Measurements from ENCODE around the gene ZNF423.

The ZNF423 gene

DNA sequence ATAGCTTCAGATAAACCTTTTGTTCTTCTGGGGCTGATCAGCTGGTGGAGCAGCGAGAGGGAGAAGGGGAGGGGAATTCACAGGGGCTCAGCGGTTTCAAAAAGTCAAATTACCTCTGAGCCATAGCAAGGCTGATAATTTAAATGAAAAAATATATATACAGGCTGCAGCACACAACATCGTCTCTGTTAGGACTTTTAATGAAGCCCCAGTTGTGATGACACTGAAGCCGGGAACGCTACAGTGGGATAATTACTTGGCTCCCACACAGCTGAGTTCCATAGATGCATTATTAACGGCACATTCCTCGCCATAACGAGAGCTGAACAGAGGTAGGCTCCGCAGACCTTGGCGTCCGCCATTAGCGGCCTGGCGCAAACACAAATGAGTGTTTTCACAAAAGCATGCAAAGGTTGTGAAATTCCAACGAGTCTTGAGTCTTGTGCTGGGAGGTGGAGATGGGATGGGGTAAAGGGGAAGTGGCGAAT lies 266.3 kb downstream of the ZNF423 start:
- Histone ChIP-seq H3K27ac (no peak overlapping the region), H3K9ac (no peak overlapping the region), H2AFZ (no peak overlapping the region), H3K4me1 (no peaks in the 10 kb centered on the region), H3K4me2 (ENCODE audit: low read length) (no peak overlapping the region), H3K4me3 (ENCODE audit: low read depth, low read length) (no peak overlapping the region), H3K9me3 (ENCODE audit: control insufficient read depth, low read length) (no peaks in the 10 kb centered on the region), H3K36me3 (ENCODE audit: control insufficient read depth, insufficient read depth, low read length) (no peaks in the 10 kb centered on the region), H3K79me2 (peaks cover 4% of the 10 kb centered on the region), H3K27me3 (ENCODE audit: control insufficient read depth, insufficient read depth, low read length) (no peaks in the 10 kb centered on the region)
- TF ChIP-seq, protein P1, sequence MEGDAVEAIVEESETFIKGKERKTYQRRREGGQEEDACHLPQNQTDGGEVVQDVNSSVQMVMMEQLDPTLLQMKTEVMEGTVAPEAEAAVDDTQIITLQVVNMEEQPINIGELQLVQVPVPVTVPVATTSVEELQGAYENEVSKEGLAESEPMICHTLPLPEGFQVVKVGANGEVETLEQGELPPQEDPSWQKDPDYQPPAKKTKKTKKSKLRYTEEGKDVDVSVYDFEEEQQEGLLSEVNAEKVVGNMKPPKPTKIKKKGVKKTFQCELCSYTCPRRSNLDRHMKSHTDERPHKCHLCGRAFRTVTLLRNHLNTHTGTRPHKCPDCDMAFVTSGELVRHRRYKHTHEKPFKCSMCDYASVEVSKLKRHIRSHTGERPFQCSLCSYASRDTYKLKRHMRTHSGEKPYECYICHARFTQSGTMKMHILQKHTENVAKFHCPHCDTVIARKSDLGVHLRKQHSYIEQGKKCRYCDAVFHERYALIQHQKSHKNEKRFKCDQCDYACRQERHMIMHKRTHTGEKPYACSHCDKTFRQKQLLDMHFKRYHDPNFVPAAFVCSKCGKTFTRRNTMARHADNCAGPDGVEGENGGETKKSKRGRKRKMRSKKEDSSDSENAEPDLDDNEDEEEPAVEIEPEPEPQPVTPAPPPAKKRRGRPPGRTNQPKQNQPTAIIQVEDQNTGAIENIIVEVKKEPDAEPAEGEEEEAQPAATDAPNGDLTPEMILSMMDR (IDR thresholded peaks at IDR 0.05) = no peak

DNA sequence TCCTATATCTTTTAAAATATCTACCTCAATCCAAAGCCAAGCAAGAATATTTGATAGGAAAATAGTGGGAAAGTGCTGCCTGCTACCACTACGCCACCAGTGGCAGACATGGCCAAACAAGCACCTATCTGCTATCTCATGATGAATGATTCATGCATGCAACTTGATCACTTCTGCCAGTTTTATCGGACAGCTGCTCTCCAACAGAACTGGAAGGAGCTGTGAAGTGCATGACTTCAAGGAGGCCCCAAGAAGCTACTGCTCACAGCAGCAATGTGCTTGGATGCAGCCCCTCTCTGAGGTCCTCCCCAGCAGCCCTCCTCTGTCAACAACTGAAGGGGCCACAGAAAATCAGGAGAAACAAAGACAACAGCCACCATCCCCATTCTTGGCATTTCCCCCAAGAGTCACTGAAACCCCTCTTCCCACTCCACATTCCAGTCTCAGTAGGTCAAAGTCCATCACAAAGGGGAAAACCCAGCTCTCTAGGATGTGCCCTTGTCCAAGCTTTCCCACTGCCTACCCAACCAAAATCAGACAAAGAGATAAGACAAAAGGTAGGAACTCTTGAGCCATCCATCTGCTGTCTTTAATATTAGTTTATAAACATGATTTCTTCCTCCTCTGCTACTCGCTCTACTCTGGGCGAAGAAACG lies 267.1 kb downstream of the ZNF423 start:
- H3K4me3 ChIP-seq (ENCODE audit: low read depth, low read length) = no peak overlapping the region
- H3K4me1 ChIP-seq = no peaks in the 10 kb centered on the region
- H3K9ac ChIP-seq = no peak overlapping the region
- no peak overlapping the region for H2AFZ ChIP-seq
- H3K4me2 ChIP-seq (ENCODE audit: low read length) = no peak overlapping the region
- H3K27ac ChIP-seq = no peak overlapping the region
- H3K79me2 ChIP-seq = peaks cover 2% of the 10 kb centered on the region
- TF ChIP-seq, protein P1 (IDR thresholded peaks at IDR 0.05) = no peak
- no peaks in the 10 kb centered on the region for H3K36me3 ChIP-seq (ENCODE audit: control insufficient read depth, insufficient read depth, low read length)
- H3K9me3 ChIP-seq (ENCODE audit: control insufficient read depth, low read length) = no peaks in the 10 kb centered on the region
- H3K27me3 ChIP-seq (ENCODE audit: control insufficient read depth, insufficient read depth, low read length) = no peaks in the 10 kb centered on the region

GRCh38 chr16:49588026-49588425 lies 267.9 kb downstream of the ZNF423 start:
- TF ChIP-seq, protein P1 (IDR thresholded peaks at IDR 0.05) = no peak
- Histone ChIP-seq H2AFZ (no peak overlapping the region), H3K27me3 (ENCODE audit: control insufficient read depth, insufficient read depth, low read length) (no peaks in the 10 kb centered on the region), H3K27ac (no peak overlapping the region), H3K4me3 (ENCODE audit: low read depth, low read length) (no peak overlapping the region), H3K9ac (no peak overlapping the region), H3K36me3 (ENCODE audit: control insufficient read depth, insufficient read depth, low read length) (no peaks in the 10 kb centered on the region), H3K4me1 (no peaks in the 10 kb centered on the region), H3K79me2 (no peaks in the 10 kb centered on the region), H3K4me2 (ENCODE audit: low read length) (no peak overlapping the region), H3K9me3 (ENCODE audit: control insufficient read depth, low read length) (no peaks in the 10 kb centered on the region)

DNA sequence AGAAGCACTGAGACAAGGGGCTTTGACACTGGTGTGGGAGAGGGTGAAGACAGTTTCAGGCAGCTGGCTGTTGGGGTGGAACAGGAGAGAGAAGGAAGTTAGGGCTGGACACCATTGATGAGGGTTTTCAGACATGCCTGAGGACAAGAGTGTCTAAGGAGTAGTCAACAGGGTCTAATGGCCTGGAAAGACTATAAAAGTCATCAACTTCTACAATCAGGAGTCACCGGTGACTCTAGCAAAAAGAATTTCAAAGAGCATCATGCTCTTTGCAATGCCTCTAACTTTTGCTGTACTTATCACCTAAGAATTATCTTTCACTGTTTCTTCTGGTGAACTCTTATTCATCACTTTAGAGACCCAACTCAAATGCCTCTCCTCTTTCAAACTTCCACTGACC lies 268.4 kb downstream of the ZNF423 start:
- Histone ChIP-seq H3K9ac (no peak overlapping the region), H3K4me1 (no peaks in the 10 kb centered on the region), H3K27me3 (ENCODE audit: control insufficient read depth, insufficient read depth, low read length) (no peaks in the 10 kb centered on the region), H3K79me2 (no peaks in the 10 kb centered on the region), H3K27ac (no peak overlapping the region), H3K36me3 (ENCODE audit: control insufficient read depth, insufficient read depth, low read length) (no peaks in the 10 kb centered on the region), H3K9me3 (ENCODE audit: control insufficient read depth, low read length) (no peaks in the 10 kb centered on the region), H3K4me3 (ENCODE audit: low read depth, low read length) (no peak overlapping the region), H2AFZ (no peak overlapping the region), H3K4me2 (ENCODE audit: low read length) (no peak overlapping the region)
- TF ChIP-seq, protein P1 (IDR thresholded peaks at IDR 0.05) = no peak
